B cell (primary cell): ENCODE measurements around the gene AEN. TPM values are rescaled to one million over a fixed set of nuclear protein-coding genes. Genes with fewer than 3 reads are reported as not detected.
A peak's percentile ranks its signal among the peaks of the same experiment; 100 is the strongest.
"Not testable (repeated sequence)": the region's sequence is repeated elsewhere in the genome, so short reads cannot be mapped to it uniquely, and the experiment has no call there.

ENCODE experiments used
- ATAC-seq: fragments of 200-7000 bp; cut with Tn5 transposase; one replicate; pipeline ENCODE4 v1.10.0; 2021; ENCODE audit warnings: low read depth, mild to moderate bottlenecking, moderate number of reproducible peaks, moderate library complexity
- CTCF ChIA-PET: fragments of 350-600 bp; sonication (Branson Sonifier 250); formaldehyde crosslinking; loops from one replicate; lab custom pipeline; 2021; ENCODE audit warnings: antibody characterized with exemption, inconsistent platforms; lab: Charles Lee
- POLR2A ChIA-PET: fragments of 350-600 bp; sonication (Branson Sonifier 250); formaldehyde crosslinking; loops from one replicate; lab custom pipeline; 2021; ENCODE audit warnings: antibody characterized with exemption; lab: Charles Lee
- DNase-seq: peaks from one replicate; pipeline ENCODE4 v3.0.0; 2013
- H2AFZ ChIP-seq: 2 replicates; pipeline ENCODE4 v1.6.1; 2012; ENCODE audit warnings: mild to moderate bottlenecking, low read depth, low read length; ENCODE audit not compliant: insufficient read depth, poor library complexity, severe bottlenecking
- H3K27ac ChIP-seq, 2 donors: 1 replicate in 1 of 2; 2 replicates in 1 of 2; pipeline ENCODE4 v1.5.1; 2012 to 2013; ENCODE audit warnings: low read length in 2 of 2, mild to moderate bottlenecking in 2 of 2, moderate library complexity in 1 of 2
- H3K27me3 ChIP-seq, 4 experiments: fragments of 200-600 bp in 1 of 4; sonication (generic) in 1 of 4; replicated peaks in 1 of 4; 1 replicate in 2 of 4; 2 replicates in 2 of 4; pipeline versions ENCODE4 v1.6.1 to v1.7.0; 2013 to 2016; ENCODE audit warnings: low read length in 3 of 4, mild to moderate bottlenecking in 2 of 4, mixed read lengths in 1 of 4, moderate library complexity in 1 of 4; ENCODE audit not compliant: insufficient read depth in 4 of 4, control insufficient read depth in 3 of 4; ENCODE audit errors: control extremely low read depth in 1 of 4
- H3K36me3 ChIP-seq, 2 experiments: replicated peaks in 1 of 2; 1 replicate in 1 of 2; 2 replicates in 1 of 2; pipeline versions ENCODE4 v1.6.1 to v1.7.1; 2013; ENCODE audit warnings: low read length in 1 of 2; ENCODE audit not compliant: insufficient read depth in 2 of 2, control insufficient read depth in 1 of 2; ENCODE audit errors: control extremely low read depth in 1 of 2, extremely low read depth in 1 of 2
- H3K4me1 ChIP-seq, 2 donors: fragments of 200-600 bp in 1 of 2; sonication (generic) in 1 of 2; 1 replicate in 1 of 2; 2 replicates in 1 of 2; pipeline versions ENCODE4 v1.5.1 to v1.6.1; 2013 to 2017; ENCODE audit warnings: low read length in 2 of 2; ENCODE audit not compliant: control insufficient read depth in 2 of 2, insufficient read depth in 2 of 2
- H3K4me2 ChIP-seq: replicated peaks from 2 replicates; pipeline ENCODE3; 2012; ENCODE audit warnings: mild to moderate bottlenecking, low read depth, low read length; ENCODE audit not compliant: poor library complexity, severe bottlenecking
- H3K4me3 ChIP-seq, 5 experiments: fragments of 200-600 bp in 1 of 5; sonication (generic) in 1 of 5; 1 replicate in 3 of 5; 2 replicates in 2 of 5; pipeline versions ENCODE4 v1.5.1 to v1.7.0; 2011 to 2016; ENCODE audit warnings: low read length in 4 of 5, mild to moderate bottlenecking in 4 of 5, low read depth in 2 of 5, control low read depth in 1 of 5, moderate library complexity in 1 of 5; ENCODE audit not compliant: insufficient read depth in 1 of 5; ENCODE audit errors: control extremely low read depth in 1 of 5, extremely low read depth in 1 of 5
- H3K79me2 ChIP-seq: fragments of 200-600 bp; sonication (generic); one replicate; pipeline ENCODE4 v1.6.0; 2016; ENCODE audit warnings: low read length; ENCODE audit not compliant: control insufficient read depth, insufficient read depth
- H3K9ac ChIP-seq: fragments of 200-600 bp; sonication (generic); 2 replicates; pipeline ENCODE4 v1.6.1; 2017; ENCODE audit warnings: mild to moderate bottlenecking, low read length, moderate library complexity
- H3K9me3 ChIP-seq, 3 donors: one replicate each; pipeline versions ENCODE4 v1.6.1 to v1.7.1; 2013; ENCODE audit warnings: low read length in 2 of 3; ENCODE audit not compliant: control insufficient read depth in 2 of 3, insufficient read depth in 1 of 3; ENCODE audit errors: control extremely low read depth in 1 of 3
- H4K20me1 ChIP-seq: 2 replicates; pipeline ENCODE4 v1.6.0; 2012; ENCODE audit warnings: mild to moderate bottlenecking, low read length; ENCODE audit not compliant: insufficient read depth, control insufficient read depth, poor library complexity, severe bottlenecking
- H3K27ac Mint-ChIP-seq: one replicate; pipeline ENCODE4 v1.8.0; 2021; ENCODE audit warnings: mixed read lengths
- H3K27me3 Mint-ChIP-seq: one replicate; pipeline ENCODE4 v1.8.0; 2021; ENCODE audit warnings: mixed read lengths
- H3K4me1 Mint-ChIP-seq: one replicate; pipeline ENCODE4 v1.8.0; 2021; ENCODE audit warnings: mixed read lengths
- H3K4me3 Mint-ChIP-seq: one replicate; pipeline ENCODE4 v1.8.0; 2021; ENCODE audit warnings: mixed read lengths
- H3K9me3 Mint-ChIP-seq: one replicate; pipeline ENCODE4 v1.8.0; 2022; ENCODE audit warnings: mixed read lengths; ENCODE audit not compliant: insufficient read depth
- CTCF ChIP-seq: fragments of 200-600 bp; IDR thresholded peaks from one replicate; pipeline ENCODE4 v1.8.0; 2022; ENCODE audit warnings: antibody characterized with exemption, mild to moderate bottlenecking
- EZH2 ChIP-seq: IDR thresholded peaks from 2 replicates; pipeline ENCODE4 v1.6.1; 2012; ENCODE audit warnings: borderline replicate concordance, low read depth, mild to moderate bottlenecking, moderate library complexity, low read length; ENCODE audit not compliant: insufficient read depth, poor library complexity, severe bottlenecking
- WGBS: methylation state at CpG from one replicate; pipeline ENCODE4 v1.1.5; 2013; ENCODE audit warnings: missing lambda C conversion rate; ENCODE audit not compliant: insufficient coverage; 5-methylcytosine and 5-hydroxymethylcytosine counted together
- intact Hi-C: fragments of 100-400 bp; cut with micrococcal nuclease; formaldehyde crosslinking; loops from one replicate; pipeline ENCODE4 v1.10.0; 2022
- polyA plus RNA-seq: library from polyadenylated mRNA; depleted of rRNA; stranded (reverse); fragments of >200 nt; gene quantifications from 2 replicates; pipeline ENCODE4 v1.2.3, GENCODE V29; 2012
- total RNA-seq, 2 donors: library from RNA; stranded (reverse); fragments of 120-200 nt in 1 of 2; gene quantifications; 1 replicate in 1 of 2; 2 replicates in 1 of 2; pipeline versions ENCODE4 v1.2.3 to v1.2.4, GENCODE V29; 2013 to 2022

The AEN gene
- total and polyA plus RNA-seq, 2 donors (not counting 1 experiment from before 2014, with no cell fraction given), result 18.5 to 42.9 TPM

- H3K4me1 Mint-ChIP-seq, result peaks cover 79% of the 10 kb centered on the region
- TF ChIP-seq EZH2 (no peak), CTCF (no peak)
- ChIA-PET POLR2A (interaction anchor here (0.9 kb wide), 1 partner anchor 8 kb away, joined by 3 read pairs; no protein-coding TSS in a partner anchor), CTCF (no interaction called here)
- DNase-seq (no peak), ATAC-seq (no peak)
- H3K27me3 Mint-ChIP-seq, result no peaks in the 10 kb centered on the region
- no peaks in the 10 kb centered on the region for H3K27me3 ChIP-seq
- no peaks in the 10 kb centered on the region for H3K9me3 ChIP-seq
- H3K4me3 ChIP-seq, result peak overlapping the region in 3 of 5 experiments; percentile 14 to 76 (median 30)
- peak overlapping the region; percentile 39 for H3K9ac ChIP-seq
- H3K27ac ChIP-seq, result peak overlapping the region; percentile 97 to 99
- intact Hi-C loops, result no loop called here
- peaks cover 9% of the 10 kb centered on the region for H4K20me1 ChIP-seq
- H3K36me3 ChIP-seq, result peaks cover 0 to 47% of the 10 kb centered on the region in 2 experiments
- peak overlapping the region; percentile 95 for H3K4me2 ChIP-seq
- peaks cover 74 to 86% of the 10 kb centered on the region in 2 donors for H3K4me1 ChIP-seq
- H3K27ac Mint-ChIP-seq, result peak overlapping the region; percentile 96
- H3K9me3 Mint-ChIP-seq, result no peaks in the 10 kb centered on the region
- WGBS, result 22% methylated on average over 7 of the region's 12 CpGs
- H3K79me2 ChIP-seq, result peaks cover 77% of the 10 kb centered on the region
- H2AFZ ChIP-seq, result no peak overlapping the region
- peak overlapping the region; percentile 84 for H3K4me3 Mint-ChIP-seq
These were observed 20.9 kb downstream of the AEN start for GRCh38 chr15:88641959-88642452.

GRCh38 chr15:88642514-88642913 is 21.4 kb downstream of the AEN start:
- Mint-ChIP-seq H3K27ac (peak overlapping the region; percentile 96), H3K4me3 (peak overlapping the region; percentile 84), H3K4me1 (peaks cover 79% of the 10 kb centered on the region)
- H3K27me3 Mint-ChIP-seq, DNase-seq, intact Hi-C loops, H4K20me1 ChIP-seq, CTCF ChIA-PET, H3K9me3 Mint-ChIP-seq, POLR2A ChIA-PET, ATAC-seq, H3K9me3 ChIP-seq, H3K27me3 ChIP-seq, H2AFZ ChIP-seq: not testable (repeated sequence)
- Histone ChIP-seq H3K36me3 (peaks cover 0 to 47% of the 10 kb centered on the region in 2 experiments), H3K27ac (peak overlapping the region; percentile 97 to 99), H3K4me2 (peak overlapping the region; percentile 95), H3K79me2 (peaks cover 72% of the 10 kb centered on the region), H3K4me1 (peaks cover 74 to 86% of the 10 kb centered on the region in 2 donors), H3K9ac (peak overlapping the region; percentile 39), H3K4me3 (peak overlapping the region in 1 of 5 experiments; percentile 30)
- WGBS, result 63% methylated on average over 5 of the region's 11 CpGs
